GM21381 (cell line): ENCODE results near the gene GPHA2.

Experiments used
- ATAC-seq: cut with Tn5 transposase; IDR thresholded peaks from one replicate; pipeline ENCODE4 v1.9.1; 2021; ENCODE audit warnings: mild to moderate bottlenecking, moderate library complexity; ENCODE audit not compliant: unreplicated experiment

GPHA2 gene

DNA sequence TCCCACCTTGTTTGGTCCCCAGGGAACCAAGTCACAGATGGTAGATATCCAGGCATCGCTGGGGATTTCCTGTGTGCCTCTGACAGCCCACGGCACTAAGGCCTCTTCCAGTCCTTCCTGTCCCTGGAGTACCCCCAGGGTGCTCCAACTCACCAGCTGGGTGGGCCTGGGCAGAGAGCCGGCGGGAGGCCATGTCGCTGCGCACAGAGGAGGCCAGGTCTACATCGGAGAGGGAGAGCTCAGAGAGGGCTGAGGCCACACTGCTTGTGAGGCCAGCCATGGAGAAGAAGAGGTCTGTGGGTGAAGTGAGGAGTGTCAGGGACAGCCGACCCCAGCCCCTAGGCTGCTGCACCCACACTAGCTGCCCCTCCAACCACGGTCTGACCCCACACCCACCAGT lies 24.0 kb downstream of the GPHA2 start:
- no peak for ATAC-seq

DNA sequence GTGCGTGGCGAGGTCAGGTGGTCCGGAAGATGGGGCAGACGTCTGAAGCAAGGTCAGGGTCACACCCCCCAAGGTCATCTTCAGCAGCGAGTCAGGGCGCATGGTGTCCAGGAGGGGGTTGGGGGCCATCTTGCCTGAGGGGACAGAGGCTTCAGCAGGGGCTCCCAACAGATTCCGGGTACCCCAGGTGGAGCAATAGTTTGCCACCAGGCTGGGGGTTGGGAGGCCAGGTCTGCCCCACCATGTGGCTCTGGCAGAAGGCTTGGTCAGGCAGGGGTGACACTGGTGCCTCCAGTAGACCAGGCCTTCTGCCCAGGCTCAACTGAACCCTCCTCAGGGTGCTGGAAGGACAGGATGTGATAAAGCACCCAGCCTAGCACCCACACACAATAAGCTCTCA lies 24.6 kb downstream of the GPHA2 start:
- ATAC-seq, result no peak

DNA sequence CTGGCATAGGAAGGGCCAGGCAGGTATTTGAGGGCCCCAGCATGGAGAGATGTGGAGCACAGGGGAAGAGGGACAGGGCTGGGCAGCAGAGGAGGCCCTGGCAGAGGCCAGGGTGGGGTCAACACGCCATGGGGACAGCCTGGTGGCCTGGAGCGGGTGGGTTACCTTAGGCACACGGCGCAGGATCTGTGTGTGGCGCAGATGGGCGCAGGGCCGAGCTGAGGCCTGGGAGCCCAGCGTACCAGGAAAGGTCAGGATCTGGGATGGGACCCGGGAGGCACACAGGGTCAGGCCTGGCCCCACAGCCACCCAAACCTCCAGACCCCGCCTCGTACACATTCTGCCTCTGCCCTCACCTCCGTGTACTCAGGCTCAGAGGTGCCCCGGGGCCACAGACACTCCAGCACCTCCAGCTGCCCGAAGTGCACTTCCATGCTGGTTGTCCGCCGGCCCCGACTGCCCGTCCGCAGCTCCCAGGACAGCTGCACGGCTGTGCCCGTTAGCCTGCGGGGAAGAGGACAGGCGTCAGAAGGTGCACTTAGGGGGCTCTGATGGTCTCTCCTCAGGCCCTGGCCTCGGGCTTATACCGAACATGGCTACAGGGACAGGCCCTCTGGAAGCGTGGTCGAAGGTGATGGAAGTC lies 25.1 kb downstream of the GPHA2 start:
- no peak for ATAC-seq

DNA sequence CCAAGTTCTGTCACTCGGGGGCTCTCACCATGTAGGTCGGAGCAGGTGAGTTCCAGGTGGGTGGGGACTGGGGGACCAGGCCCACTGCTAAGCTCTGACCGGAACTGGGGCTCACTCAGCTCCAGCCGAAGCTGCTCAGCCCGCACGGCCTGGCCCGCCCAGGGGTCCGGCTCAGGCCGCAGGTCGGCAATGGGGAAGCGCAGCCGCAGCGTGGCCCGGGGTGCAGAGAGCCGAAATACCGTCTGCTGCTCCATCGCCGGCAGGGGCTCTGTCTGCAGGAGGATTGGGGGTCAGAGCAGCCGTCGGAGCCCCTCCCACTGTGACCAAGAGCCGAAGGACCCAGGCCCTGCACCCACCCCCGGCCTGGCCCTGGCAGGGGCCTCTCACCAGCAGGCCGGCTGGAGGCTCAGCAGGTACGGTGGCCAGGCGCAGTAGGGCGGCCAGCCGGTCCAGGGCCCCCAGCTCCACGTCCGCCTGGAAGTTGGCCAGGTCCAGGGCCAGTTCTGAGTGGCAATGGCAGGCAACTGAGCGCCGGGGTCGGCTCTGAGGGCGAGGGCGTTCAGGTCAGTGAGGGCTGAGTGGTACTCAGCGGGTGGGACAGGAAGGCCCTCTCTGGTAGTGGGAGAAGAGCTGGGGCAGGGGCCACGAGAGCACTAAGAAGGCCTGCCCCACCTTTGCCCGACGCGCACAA lies 25.9 kb downstream of the GPHA2 start:
- no peak for ATAC-seq

DNA sequence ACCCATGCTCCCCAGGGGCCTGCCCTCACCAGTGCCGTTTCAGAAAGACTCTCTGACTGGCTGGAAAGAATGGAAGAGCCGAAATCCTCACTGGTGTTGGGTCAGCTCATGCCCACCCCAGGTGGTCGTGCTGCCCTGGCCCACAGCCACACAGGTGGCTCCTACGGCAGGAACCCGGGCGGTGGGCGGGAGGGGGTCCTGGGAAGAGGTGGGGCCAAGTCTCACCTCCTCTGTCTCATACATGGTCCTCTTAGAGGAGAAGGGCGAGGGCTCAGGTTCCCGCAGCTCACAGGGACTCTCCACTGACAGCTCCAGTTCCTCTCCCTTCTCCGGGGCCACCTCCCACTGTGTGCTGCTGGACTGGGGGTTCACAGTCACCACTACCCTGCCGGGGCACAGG lies 26.9 kb downstream of the GPHA2 start:
- ATAC-seq, result no peak

DNA sequence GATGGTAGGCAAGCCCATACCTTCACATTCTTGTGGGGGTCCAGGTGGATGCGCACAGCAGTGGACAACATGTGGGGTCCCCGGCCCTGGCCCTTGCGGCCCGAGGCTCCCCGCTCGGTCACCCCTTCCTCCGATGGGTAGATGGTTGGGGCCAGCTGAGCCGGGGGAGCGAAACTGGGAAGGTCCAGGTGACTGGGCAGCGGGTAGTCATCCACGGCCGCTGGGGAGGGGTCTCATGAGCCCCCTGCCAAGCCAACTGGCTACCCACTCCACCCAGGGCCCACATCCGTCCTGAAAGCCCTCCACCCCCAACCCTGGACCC lies 29.4 kb downstream of the GPHA2 start:
- no peak for ATAC-seq

DNA sequence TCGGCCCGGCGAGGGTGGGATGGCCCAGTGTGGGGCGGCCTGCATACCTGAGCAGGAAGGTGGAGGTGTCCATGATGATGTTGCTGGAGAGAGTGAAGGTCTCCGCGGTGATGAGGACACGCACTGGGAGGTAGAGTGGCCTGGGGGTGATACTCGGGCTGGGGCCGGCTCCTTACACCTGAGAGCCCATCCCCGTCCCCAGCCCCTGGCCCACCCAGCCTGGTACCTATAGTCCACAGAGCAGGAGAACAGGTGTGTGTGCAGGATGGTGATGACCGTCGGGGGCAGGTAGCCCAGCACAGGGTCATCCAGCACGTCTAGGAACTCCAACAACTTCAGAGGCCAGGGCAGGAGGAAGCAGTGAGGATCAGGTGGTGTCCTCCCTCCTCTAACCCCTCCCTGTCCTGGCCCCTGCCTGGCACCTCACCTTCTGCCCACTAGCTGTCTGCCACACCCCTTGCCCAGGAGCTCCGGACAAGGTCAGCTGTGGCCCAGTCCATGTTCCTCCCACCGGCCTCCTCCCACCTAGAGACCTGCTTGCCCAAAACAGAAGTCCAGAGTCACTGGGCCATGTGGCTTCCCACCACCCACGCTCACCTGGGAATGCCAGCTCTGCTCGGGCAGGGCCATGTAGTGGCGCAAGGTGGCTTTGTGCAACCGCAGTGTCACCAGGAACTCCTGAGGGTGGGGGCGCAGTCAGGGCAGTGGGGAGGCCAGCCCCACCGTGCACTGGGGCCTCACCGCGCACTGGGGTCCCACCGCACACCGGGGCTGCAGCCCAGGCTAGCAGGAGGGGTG lies 30.0 kb downstream of the GPHA2 start:
- no peak for ATAC-seq

DNA sequence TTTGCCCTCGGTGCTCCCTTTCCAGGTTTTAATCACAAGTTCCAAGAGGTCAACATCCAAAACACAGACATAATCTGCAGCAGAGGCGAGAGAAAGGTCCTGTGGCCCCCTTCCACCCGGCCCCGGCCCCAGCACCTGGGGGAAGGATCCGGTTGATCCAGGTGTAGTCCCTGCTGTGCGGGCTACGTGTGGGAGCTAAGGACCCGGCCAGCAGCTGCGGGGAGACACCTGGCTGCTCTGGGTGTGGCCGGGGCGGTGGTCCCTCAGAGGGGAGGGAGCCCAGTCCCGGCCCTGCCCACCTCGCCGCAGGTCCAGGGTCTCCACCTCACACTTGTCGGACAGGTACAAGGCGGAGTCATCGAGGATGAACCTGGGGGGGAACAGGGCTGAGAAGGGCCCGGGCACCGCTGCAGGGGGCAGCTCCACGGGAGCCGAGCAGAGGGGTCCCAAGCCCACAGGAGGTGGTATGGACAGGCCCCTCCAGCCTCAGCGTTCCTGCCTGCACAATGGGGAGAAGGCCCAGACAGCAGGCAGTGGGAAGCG lies 32.3 kb downstream of the GPHA2 start:
- ATAC-seq, result no peak

DNA sequence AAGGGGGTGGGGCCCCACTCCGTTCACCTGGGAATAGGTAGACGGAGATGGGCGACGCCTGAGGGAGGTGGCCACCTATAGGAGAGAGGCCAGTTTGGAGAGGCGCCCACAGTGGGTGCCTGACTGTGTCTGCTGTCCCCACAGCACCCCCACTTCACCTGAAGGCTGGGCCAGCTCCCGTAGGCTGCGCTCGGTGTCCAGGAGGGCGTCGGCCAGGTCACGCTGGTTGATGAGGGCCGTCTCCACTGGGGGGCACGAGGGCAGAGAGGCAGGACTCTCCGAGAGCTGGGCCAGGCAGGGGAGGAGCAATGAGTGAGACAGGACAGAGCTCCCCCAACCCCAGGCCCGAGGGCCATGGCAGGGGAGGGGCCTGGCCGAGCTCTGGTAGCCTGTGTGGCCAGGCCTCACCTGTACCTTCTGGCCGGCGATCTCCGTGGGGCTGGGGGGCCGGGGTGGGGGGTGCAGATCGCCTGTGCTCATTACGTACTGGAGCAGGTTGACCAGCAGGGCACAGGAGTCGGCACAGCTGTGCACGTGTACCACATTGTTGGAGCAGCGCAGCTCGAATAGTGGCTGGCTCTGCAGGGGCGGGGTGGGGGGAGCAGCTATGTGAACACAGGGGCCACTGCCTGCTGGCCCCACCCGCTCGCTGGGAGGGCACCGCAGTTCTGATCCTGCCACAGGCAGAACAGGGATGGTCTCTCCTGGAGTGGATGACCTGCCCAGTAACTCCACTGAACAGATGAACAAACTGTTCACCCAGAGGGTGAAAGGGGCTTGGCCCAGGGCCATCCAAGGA lies 33.4 kb downstream of the GPHA2 start:
- no peak for ATAC-seq

DNA sequence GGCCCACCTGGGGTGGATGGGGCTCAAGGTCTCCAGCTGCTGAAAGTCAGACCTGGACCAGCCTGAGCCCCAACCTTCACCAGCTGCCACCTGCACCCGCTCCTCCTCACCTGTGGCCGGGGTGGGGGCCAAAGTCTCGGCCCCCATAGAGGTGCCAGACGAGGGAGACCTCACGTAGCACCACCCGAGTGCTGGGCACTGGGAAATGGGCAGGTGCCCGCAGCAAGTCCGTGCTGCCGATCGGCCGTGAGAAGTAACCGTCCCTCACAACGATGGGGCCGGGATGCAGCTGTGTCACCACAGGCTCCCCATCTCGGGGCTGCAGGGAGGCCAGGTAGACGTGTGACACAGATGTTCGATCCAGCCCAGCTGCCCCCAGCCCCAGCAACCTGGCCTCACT lies 34.9 kb downstream of the GPHA2 start:
- ATAC-seq, result no peak

DNA sequence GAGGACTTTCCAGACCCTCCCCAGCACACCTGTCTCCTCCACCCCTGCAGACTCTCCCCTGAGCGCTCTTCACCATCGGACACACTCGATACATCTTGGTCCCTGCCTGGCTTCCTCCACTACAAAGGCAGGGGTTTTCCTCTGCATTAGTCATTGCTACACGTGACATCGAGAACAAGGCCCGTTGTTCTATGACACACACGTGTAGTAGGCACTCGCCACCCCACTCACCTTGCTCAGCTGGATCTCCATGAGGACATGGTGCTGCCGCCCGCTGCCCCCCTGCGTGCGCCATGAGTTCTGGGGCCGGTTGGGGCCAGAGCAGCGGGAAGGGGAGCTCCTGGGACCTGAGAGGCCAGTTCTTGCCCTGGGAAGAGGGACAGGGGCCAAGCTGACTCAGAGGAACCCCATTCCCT lies 35.4 kb downstream of the GPHA2 start:
- no peak for ATAC-seq

DNA sequence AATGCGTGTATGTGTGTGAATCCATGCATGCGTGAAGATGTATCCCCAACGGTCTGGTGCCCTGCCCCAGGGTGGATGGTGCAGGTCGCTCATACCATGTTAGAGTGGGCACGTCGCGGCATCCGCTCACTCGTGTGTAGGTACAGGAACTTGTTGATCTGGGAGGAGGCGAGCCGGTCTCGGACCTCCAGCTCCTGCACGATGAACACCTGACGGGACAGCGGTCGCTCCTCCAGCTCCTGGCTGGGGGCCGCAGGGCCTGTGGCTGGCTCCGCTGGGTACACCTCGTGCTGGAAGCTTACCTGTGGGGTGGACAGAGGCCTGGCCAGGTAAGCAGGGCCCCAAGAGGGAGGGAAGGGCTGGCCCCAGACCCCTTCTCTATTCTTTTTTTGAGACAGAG lies 37.2 kb downstream of the GPHA2 start:
- ATAC-seq, result no peak

DNA sequence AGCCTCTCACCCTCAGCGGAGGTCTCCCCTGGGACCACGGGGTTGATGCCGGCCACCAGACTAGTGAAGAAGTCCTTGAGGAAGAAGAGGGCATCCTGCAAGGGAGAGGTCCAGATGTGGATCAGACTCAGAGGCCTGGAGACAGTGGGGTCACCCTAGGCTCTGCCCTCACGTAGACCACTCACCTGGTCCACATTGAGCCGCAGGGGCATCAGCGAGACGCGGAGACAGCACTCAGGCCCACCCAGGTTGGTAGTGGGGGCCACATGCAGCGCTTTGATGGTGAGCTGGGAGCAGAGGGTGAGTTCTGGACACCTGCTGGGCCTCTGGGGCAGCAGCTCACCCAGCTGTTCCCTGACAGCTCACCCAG lies 37.6 kb downstream of the GPHA2 start:
- no peak for ATAC-seq

DNA sequence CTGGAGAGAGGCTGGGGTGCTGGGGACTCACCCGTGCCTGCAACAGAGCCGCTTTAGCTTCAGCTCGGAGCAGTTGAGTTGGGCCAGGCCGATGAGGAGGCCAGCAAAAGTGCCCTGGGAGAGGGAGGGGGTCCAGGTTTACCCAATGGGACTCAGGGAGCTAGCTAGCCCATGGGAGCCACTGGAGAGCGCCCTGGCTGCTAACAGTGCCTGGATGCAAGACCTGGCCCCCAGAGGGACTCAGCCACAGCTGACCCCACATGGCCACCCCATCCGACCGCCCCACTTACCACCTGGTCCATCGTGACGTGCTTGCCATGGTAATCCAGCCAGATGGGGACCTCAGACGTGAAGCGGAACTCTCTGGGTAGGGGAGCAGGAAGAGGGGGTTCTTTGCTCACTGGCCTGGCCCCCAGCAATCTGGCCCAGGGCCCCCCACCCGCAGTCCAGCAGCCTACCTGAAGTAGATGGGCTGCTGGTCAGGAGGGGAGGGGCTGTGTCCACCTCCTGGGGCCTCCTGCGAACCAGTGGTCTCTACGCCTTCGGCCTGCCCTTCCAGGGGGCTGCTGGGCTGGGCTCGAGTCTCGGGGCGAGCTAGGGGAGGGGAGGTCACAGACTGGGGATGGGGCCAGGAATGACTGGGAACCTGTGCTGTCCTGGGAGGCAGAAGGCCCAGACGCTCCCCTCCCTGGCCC lies 38.2 kb downstream of the GPHA2 start:
- no peak for ATAC-seq

DNA sequence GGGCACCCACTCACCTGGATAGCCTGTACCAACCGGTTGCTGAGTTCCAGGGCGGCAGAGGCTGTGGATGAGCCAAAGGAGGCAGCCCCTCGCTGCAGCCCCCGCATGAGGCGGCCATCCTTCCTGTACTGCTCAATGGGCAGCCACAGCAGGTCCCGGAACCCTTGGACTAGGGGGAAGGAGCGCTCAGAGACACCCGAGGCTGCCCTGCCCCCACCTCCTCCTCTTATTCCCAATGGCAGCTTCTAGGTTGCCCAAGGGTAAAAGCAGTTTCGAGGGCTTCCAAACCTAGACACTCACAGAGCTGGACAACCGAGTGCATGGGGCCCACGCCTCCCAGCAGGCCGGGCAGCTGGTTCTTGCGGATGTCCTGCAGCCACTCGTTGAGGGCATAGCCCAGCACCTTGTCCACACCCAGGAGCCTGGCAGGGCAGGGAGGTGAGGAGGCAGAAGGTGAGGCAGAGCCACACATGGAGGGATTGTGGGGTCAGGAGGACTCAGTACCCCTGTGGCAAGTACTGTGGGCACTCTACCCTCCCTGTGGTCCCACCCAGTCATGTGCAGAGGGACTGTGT lies 39.2 kb downstream of the GPHA2 start:
- ATAC-seq, result no peak

DNA sequence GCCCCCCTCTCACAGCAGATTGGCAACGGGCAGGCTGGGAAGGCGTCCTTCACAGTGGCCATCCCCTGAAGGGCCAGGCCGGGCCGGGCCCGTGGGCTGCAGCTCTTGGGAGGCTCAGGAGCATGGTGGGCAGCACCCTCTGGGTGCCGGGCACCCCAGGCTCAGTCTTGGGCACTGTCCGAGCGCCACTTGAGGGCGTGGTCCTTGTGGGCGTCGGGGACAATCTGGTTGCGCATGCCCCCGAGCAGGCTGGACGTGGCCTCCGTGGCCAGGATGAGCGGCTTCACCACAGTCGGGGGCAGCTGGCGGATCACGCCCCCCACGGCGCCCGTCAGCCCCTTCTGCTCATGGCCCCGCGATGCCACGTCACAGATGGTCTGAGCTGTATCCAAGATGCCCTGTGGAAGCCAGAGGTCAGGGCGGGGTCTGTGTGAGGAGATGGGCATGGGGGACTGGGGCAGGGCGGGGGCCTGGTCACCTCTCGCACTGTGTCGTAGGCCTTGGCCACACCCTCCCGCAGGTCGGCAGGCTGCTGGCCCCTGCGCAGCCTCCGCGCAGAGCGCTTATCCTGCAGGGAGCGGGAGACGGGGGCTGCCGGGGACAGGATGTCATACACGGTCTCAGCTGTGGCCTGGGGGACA lies 40.8 kb downstream of the GPHA2 start:
- no peak for ATAC-seq

DNA sequence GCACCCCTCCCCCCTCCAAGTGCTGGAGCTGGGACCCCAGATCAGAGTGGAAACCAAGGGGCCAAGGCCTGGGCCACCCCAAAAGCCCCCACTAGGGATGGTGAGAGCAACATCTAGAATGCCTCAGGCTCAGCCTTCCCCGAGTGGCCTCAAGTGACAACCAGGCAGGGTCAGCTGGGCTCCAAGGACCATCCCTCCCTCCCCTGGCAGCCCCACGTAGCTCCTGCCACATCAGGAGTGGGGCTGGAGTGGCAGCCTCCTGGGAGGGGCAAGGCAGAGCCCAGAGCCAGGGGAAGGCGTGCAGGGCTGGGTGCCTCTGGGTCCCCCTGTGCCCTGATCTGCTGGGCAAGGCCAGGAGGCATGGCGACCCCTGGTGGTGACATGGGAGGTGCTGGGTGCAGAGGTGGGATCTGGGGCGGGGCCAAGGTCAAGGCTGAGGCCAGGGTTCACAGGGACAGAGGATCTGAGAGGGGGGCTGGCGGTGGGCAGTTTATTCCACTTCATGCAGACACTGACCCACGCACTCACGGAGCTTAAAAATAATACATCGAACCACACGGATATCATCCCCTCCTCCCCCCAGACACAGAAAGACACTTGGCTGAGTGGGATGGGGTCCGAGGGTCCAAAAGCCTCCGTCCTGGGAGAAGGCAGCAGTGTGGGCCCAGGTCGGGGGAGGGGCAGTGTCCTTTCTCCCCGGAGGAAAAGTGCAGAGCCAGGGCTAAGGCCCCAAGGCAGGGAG lies 41.5 kb downstream of the GPHA2 start:
- ATAC-seq, result peak; percentile 64

DNA sequence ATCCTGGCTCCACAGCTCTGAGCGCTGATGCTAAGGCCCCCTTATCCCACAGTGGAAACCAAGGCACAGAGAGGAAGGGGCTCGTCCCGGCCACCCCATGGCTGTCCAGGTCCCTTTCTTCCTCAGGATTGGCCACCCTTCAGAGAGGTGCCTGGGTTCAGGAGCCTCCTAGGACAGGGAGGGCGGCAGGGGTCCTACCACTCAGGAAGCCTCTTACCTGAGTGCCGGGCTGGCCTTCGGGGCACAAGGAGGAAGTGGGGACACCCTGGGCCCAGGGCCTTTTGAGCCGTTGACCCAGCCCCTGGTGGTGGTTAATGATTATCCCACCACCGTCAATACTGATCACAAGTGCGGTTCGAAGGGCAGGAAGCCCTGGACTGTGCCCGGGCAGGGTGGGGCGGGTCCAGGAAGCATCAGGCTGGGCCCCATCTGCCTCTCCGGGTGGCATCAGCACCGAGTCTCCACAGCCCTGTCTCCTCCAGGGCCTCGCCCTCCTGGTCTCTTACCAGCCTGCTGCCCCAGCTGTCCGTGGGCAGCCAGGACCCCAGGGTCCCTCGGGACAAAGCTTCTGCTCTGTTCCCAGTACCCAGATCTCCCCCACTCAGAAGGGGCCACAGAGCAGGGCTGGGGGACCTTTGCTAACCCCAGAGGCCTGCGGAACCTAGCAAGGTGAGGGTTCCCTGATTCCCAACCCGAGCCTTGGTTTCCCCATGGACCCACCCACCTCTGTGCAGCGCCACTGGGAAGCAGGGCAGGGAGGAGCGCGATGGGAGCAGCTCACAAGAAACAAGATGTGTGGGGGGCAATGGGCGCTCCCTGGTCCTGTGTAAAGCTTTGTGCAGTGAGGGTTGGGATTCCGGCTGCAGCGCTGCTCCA lies 42.3 kb downstream of the GPHA2 start:
- no peak for ATAC-seq
